Measurements from ENCODE around the gene IGF2BP1.
A peak's percentile ranks its signal among the peaks of the same experiment; 100 is the strongest.
"Not testable (repeated sequence)": the region's sequence is repeated elsewhere in the genome, so short reads cannot be mapped to it uniquely, and the experiment has no call there.

The IGF2BP1 gene

DNA sequence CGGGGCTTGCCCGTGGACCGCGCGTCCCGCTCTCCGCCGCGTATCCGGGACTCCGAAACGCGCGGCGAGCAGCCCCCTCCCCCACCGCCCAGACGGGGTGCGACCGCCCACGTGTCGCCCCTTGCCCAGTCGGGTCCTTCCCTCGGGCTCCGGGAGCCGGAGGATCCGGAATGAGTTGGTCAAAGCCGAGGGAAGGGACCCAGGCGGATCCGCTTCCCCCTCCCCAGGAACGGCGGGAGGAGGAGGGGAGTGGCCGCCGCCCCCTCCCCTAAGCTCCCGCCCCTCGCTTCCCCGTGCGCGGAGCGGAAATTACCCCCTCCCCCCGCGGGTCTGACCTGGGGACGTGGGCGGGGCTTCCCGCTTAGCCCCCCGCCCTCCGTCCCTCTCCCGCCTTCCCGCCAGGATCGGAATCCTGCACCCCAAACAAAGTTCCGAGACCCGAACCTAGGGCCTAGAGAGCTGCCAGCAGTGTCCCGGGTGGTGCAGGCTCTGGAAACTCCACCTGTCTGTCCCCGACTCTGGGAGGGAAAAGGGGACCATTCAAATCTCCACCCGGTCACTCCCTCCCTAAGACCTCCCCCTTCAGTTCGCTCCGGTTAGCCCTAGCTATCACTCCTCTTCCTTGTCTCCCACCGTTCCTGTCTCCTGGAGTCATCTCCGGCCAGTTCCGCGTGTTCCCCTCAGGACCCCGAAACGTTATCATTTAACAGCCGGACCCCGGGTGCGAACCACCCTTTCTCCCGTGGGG, 1.0 kb upstream of the IGF2BP1 start:
- no peak for DNase-seq

GRCh38 chr17:48996722-48997102, 473 bp upstream of the IGF2BP1 start:
- DNase-seq, result no peak

DNA sequence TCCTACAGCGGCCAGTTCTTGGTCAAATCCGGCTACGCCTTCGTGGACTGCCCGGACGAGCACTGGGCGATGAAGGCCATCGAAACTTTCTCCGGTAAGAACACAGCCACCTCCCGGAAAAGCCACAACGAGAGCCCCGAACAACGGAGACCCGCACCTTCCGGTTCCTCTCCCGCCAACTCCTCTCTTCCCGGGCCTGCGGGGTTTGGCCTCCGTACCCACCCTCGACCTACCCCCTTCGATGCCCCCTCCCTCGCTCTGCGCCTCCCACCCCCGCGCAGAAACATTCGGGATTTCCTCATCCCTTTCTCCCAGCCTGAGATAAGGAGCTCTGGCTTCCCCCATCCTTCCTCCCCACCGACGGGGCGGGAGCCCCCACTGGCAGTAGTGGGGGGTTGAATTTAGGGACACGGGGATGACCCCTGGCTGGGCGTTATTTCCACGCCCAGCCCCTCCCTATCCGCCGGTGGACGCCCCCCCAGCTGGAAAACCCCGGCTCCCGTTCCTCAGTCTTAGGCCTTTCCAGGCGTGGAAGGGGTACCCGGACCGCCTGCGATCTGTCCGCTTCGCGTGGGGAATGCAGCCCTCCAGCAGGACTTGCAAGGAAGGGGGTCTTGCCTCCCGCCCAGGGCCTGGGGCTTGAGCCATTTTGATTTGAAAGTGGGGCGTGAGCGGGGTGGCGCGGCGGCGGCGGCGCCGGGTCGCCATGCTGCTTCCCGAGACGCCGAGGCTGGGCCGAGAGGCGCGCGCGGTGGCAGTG, 822 bp downstream of the IGF2BP1 start:
- DNase-seq, result no peak

GRCh38 chr17:48998587-48999440, 1.6 kb downstream of the IGF2BP1 start:
- DNase-seq, result no peak

DNA sequence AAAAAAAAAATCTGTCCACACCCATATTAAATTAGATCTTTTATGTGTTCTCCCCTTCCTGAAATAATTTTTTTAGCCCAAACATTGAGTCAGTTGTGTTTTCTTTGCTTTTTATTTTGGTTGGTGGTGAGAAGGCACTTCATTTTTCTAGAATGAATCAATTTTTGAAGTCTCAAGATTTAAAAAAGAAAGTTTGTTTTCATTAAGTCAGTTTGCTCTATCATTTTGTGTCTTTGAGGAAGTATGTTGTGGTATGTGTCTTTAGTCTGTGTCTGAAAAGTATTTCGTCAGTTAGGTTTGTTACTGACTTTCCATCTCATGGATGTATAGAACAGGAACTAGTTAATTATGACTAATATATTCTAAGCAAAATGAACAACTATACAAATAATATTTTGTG, 3.8 kb downstream of the IGF2BP1 start:
- DNase-seq, result no peak

GRCh38 chr17:49001671-49002070, 4.5 kb downstream of the IGF2BP1 start:
- DNase-seq, result no peak

DNA sequence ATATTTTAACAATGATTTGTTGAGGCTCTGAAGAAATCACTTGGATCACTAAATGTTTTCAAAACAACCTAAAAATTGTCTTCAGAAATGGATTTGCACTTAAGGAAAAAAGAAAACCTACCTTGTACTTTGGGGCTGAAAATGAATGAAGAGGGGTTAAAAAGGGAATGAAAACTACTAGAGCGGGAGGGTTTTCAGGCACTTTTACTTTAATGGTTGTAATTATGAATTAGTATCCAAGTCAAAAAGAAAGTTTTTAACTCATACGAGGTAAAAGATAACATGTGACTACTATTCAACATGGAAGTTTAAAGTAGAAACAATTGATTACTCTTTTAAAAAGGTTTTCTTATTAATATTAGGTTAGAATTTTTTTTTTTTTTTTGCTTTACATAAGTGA, 5.1 kb downstream of the IGF2BP1 start:
- DNase-seq, result no peak

DNA sequence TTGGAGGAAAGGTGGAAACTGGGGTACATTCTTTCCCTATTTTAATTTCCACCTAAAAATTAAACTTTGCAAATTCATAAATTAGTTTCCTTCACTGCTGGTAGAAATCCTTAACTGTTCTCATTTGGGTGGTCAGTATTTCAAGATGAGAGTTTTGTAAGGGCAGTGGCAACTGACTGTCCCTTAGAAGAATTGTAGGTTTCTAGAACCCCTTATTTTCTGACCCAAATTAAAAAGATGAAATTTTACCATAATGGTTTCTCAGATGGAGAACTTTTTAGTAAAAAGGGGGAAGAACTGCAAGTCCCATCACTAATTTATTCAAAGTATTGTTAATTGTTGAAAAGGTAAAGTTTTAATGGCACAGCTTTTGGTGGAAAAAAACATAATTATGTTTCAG, 5.6 kb downstream of the IGF2BP1 start:
- DNase-seq, result no peak

- DNase-seq, result no peak
These were observed 6.6 kb downstream of the IGF2BP1 start for GRCh38 chr17:49003557-49004511.

DNA sequence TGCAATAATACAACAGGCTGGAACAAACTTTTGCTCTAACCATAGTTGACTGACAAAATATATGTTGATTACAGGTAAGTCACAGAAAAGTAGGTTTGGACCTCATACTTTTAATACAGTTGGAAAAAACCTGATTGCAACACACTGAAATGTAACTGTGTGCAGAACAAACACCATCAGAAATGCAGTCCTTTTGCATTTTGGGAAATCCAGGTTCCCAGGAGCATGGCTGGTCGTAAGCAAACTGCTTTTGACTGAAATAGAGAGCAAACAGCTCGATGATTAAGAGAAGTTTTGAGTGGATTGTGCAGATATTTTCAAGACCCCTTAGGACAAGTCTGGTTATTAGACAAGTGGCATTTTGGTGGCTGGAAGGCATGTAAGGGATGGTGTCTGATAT, 8.0 kb downstream of the IGF2BP1 start:
- DNase-seq, result no peak

- not testable (repeated sequence) for DNase-seq
These were observed 11.7 kb downstream of the IGF2BP1 start for GRCh38 chr17:49008908-49009307.

GRCh38 chr17:49012769-49013255, 15.6 kb downstream of the IGF2BP1 start:
- no peak for DNase-seq

GRCh38 chr17:49013311-49014213, 16.4 kb downstream of the IGF2BP1 start:
- DNase-seq, result no peak

GRCh38 chr17:49015179-49015923, 18.2 kb downstream of the IGF2BP1 start:
- no peak for DNase-seq

DNA sequence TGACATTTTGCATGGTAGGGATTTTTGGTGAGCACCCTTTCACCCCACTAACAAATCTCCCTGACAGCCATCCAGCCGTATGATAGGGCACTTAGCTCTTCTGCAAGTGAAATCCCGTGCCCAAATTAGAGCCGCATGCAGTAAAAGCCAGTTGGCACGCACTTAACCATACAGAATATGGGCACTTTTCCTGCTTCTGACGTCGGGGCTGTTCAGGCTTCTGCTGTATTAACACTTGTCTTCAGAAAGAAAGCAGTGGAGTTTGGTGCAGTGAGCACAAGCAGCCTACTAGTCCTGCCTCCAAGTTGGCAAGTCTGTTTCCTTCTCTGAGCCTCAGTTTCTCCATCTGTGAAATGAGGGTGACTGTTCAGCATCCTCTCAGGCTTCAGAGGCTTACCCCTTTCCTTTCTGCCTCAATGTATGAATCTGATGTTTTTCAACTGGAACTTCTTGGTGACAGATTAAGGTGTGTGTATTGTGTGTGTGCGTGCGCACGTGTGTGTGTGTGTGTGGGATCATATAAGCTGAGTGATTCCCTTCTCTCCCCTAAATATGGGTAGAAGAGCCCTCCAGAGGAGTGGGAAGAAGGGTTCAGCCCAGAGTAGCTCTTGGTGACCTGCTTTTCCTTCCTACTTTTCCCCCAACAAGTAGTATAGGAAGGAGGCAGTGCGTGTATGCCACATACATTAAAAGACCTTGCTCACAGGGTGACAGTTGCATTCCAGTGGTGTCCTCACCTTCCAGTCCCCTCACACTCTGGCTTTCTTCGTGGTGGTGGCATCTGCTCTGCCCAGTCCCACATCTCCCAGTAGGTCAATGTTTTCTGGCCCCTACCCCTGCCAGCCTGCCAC, 19.0 kb downstream of the IGF2BP1 start:
- no peak for DNase-seq

GRCh38 chr17:49016775-49017463, 19.7 kb downstream of the IGF2BP1 start:
- peak in 3 of 14 donors; percentile 1 to 28 (median 1) for DNase-seq

DNA sequence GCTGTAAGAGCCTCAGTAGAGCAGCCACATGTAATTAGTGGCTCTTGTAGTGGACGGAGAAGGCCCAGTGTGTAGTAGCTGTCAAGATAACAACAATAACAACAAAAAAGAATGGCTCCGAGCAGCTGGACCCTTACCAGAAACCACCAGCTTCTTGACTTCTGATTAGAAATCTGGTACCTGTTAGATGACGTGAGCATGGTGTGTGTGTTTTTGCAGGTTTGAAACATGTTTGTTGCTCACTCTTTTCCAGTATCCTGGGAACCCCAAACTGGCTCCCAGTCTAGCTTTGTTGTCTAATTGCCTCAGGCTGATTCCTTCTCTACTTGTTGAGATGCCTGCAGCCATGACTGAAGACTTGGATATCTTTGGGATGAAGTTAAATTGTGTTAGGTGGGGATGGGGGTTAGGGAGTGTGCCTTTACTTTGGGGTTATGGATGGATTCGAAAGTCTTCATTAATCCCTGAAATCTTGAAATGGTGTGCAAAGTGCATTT, 21.0 kb downstream of the IGF2BP1 start:
- no peak for DNase-seq

- DNase-seq, result no peak
These were observed 21.6 kb downstream of the IGF2BP1 start for GRCh38 chr17:49018748-49019147.
